ENCODE results near the gene IDI1. TPM values are rescaled to one million over a fixed set of nuclear protein-coding genes. Genes with fewer than 3 reads are reported as not detected.

Gene IDI1
- total RNA-seq, 1 donor from 2014 or later = 15.6 TPM

GRCh38 chr10:1093696-1094095, 44.8 kb upstream of the IDI1 start:
- no peaks in the 10 kb centered on the region for H3K9me3 ChIP-seq (replicated peaks)
- H3K4me3 ChIP-seq = no peak overlapping the region
- no peak for TF ChIP-seq CTCF (IDR thresholded peaks at IDR 0.05; ENCODE audit: borderline replicate concordance)
- H3K27ac ChIP-seq (replicated peaks) = no peak overlapping the region
- no peaks in the 10 kb centered on the region for H3K27me3 ChIP-seq (ENCODE audit: low read depth)
- H3K36me3 ChIP-seq = peaks cover 78% of the 10 kb centered on the region
- no peak for DNase-seq
- intact Hi-C loops (cut with micrococcal nuclease) = no loop called here
- peaks cover 15% of the 10 kb centered on the region for H3K4me1 ChIP-seq

GRCh38 chr10:1090696-1091095, 41.8 kb upstream of the IDI1 start:
- intact Hi-C loops (cut with micrococcal nuclease) = no loop called here
- H3K27me3 ChIP-seq (ENCODE audit: low read depth) = no peaks in the 10 kb centered on the region
- no peaks in the 10 kb centered on the region for H3K9me3 ChIP-seq (replicated peaks)
- no peak overlapping the region for H3K27ac ChIP-seq (replicated peaks)
- peaks cover 85% of the 10 kb centered on the region for H3K36me3 ChIP-seq
- DNase-seq = no peak
- peaks cover 7% of the 10 kb centered on the region for H3K4me1 ChIP-seq
- no peak for TF ChIP-seq CTCF (IDR thresholded peaks at IDR 0.05; ENCODE audit: borderline replicate concordance)
- H3K4me3 ChIP-seq = no peak overlapping the region

GRCh38 chr10:1089017-1089689, 40.2 kb upstream of the IDI1 start:
- Histone ChIP-seq H3K27me3 (ENCODE audit: low read depth) (no peaks in the 10 kb centered on the region), H3K36me3 (peaks cover 90% of the 10 kb centered on the region), H3K27ac (replicated peaks) (peak overlapping the region; percentile 46), H3K4me1 (peaks cover 7% of the 10 kb centered on the region), H3K4me3 (no peak overlapping the region), H3K9me3 (replicated peaks) (no peaks in the 10 kb centered on the region)
- no peak for DNase-seq
- no peak for TF ChIP-seq CTCF (IDR thresholded peaks at IDR 0.05; ENCODE audit: borderline replicate concordance)
- intact Hi-C loops (cut with micrococcal nuclease) = no loop called here

GRCh38 chr10:1086787-1087186, 37.9 kb upstream of the IDI1 start:
- Histone ChIP-seq H3K9me3 (replicated peaks) (no peaks in the 10 kb centered on the region), H3K27me3 (ENCODE audit: low read depth) (no peaks in the 10 kb centered on the region), H3K27ac (replicated peaks) (no peak overlapping the region), H3K4me3 (no peak overlapping the region), H3K36me3 (peaks cover 99% of the 10 kb centered on the region), H3K4me1 (peaks cover 7% of the 10 kb centered on the region)
- TF ChIP-seq CTCF (IDR thresholded peaks at IDR 0.05; ENCODE audit: borderline replicate concordance) = no peak
- intact Hi-C loops (cut with micrococcal nuclease) = no loop called here
- no peak for DNase-seq

- Histone ChIP-seq H3K27me3 (ENCODE audit: low read depth) (no peaks in the 10 kb centered on the region), H3K9me3 (replicated peaks) (no peaks in the 10 kb centered on the region), H3K4me3 (no peak overlapping the region), H3K27ac (replicated peaks) (no peak overlapping the region), H3K36me3 (peaks cover 99% of the 10 kb centered on the region), H3K4me1 (peaks cover 7% of the 10 kb centered on the region)
- no peak for DNase-seq
- intact Hi-C loops (cut with micrococcal nuclease) = no loop called here
- TF ChIP-seq CTCF (IDR thresholded peaks at IDR 0.05; ENCODE audit: borderline replicate concordance) = no peak
Observed at GRCh38 chr10:1085258-1085657, 36.3 kb upstream of the IDI1 start.

Data from left ventricle myocardium inferior (tissue), 1 donor.